ENCODE measurements around the gene DRD2.

Gene DRD2

DNA sequence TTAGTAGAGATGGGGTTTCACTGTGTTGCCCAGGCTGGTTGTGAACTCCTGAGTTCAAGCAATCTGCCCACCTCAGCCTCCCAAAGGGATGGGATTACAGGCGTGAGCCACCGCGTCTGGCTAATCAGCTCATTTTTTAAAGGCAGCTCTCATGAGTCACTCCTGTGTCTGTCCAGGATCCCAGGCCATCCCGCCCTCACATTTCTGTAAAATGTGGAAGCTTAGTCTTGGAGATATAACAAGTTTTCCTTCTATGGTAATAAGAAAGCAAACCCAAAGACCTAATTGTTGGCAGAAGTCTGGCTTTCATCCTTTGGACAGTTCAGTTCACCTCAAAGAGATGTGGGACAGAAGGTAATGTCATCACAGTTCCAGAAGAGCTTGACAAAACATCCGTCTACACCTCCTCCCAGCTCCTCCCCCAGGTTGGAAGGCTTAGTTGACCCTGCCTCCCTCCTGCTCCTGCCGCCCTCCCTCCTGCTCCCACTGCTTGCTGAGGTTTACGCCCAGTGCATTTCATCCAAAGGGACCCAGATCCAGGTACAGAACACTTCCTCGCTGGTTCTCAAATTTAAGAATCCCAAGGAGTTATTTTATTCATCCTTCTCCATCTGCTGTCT is 6.4 kb downstream of the DRD2 start:
- TF ChIP-seq, protein P1, sequence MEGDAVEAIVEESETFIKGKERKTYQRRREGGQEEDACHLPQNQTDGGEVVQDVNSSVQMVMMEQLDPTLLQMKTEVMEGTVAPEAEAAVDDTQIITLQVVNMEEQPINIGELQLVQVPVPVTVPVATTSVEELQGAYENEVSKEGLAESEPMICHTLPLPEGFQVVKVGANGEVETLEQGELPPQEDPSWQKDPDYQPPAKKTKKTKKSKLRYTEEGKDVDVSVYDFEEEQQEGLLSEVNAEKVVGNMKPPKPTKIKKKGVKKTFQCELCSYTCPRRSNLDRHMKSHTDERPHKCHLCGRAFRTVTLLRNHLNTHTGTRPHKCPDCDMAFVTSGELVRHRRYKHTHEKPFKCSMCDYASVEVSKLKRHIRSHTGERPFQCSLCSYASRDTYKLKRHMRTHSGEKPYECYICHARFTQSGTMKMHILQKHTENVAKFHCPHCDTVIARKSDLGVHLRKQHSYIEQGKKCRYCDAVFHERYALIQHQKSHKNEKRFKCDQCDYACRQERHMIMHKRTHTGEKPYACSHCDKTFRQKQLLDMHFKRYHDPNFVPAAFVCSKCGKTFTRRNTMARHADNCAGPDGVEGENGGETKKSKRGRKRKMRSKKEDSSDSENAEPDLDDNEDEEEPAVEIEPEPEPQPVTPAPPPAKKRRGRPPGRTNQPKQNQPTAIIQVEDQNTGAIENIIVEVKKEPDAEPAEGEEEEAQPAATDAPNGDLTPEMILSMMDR (conservative IDR thresholded peaks at IDR 0.05; ENCODE audit: low read depth, low read length) = no peak
- H2AFZ ChIP-seq (ENCODE audit: low read depth) = no peak overlapping the region

DNA sequence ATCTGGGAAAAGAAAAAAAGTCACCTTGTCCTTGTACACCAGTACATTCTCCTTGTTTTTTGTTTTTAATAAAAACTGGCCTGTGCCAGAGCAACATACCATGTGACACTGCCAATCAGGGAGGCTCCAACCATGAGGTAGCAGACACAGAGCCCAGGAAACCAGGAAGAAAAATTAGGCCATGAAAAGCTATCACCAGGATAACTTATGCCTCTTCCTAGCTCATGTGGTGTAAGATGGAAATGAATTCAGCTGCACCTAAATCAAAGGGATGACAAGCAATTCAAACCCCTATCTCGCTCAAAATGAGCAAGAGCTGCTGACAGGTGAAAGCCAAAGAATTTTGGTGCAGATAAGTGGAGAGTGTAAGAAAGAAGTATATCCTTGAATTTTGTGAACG is 7.7 kb downstream of the DRD2 start:
- Histone ChIP-seq H3K4me2 (no peak overlapping the region), H3K36me3 (ENCODE audit: insufficient read depth) (no peaks in the 10 kb centered on the region), H4K20me1 (ENCODE audit: insufficient read depth) (no peaks in the 10 kb centered on the region), H3K27me3 (ENCODE audit: insufficient read depth, low read depth) (no peaks in the 10 kb centered on the region), H3K79me2 (ENCODE audit: insufficient read depth, low read depth) (no peaks in the 10 kb centered on the region), H3K4me1 (ENCODE audit: low read depth, poor library complexity, severe bottlenecking) (no peaks in the 10 kb centered on the region), H2AFZ (ENCODE audit: low read depth) (no peak overlapping the region), H3K9ac (no peak overlapping the region), H3K27ac (no peak overlapping the region), H3K4me3 (IDR thresholded peaks at IDR 0.05; ENCODE audit: insufficient read depth, low read depth, low read length) (no peak overlapping the region)
- TF ChIP-seq, protein P1 (conservative IDR thresholded peaks at IDR 0.05; ENCODE audit: low read depth, low read length) = no peak

More for the DNA sequence above, 6.4 kb downstream of the DRD2 start:
- no peak overlapping the region for H3K27ac ChIP-seq
- no peak overlapping the region for H3K9ac ChIP-seq
- H3K4me3 ChIP-seq (IDR thresholded peaks at IDR 0.05; ENCODE audit: insufficient read depth, low read depth, low read length) = no peak overlapping the region
- H3K79me2 ChIP-seq (ENCODE audit: insufficient read depth, low read depth) = no peaks in the 10 kb centered on the region
- H3K27me3 ChIP-seq (ENCODE audit: insufficient read depth, low read depth) = no peaks in the 10 kb centered on the region
- H3K4me1 ChIP-seq (ENCODE audit: low read depth, poor library complexity, severe bottlenecking) = no peaks in the 10 kb centered on the region
- H4K20me1 ChIP-seq (ENCODE audit: insufficient read depth) = no peaks in the 10 kb centered on the region
- H3K36me3 ChIP-seq (ENCODE audit: insufficient read depth) = no peaks in the 10 kb centered on the region
- H3K4me2 ChIP-seq = no peak overlapping the region

DNA sequence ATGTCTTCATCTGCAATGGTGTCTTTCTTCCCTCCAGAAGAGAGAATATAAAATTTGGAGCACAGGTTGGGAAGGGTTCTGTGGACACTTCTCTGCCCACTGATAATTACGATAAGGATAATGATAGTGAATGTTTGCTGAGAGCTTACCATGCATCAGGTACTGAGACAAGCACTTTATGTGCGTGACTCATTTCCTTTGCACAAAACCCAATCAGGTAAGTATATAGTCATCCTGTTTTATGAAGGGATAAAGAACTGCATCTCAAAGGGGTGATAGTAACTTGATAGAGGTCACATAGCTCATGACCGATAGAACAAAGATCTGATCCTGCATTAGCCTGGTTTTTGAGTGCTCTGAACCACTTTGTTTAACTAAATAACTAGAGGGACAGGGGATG is 9.4 kb downstream of the DRD2 start:
- Histone ChIP-seq H3K27me3 (ENCODE audit: insufficient read depth, low read depth) (no peaks in the 10 kb centered on the region), H3K36me3 (ENCODE audit: insufficient read depth) (no peaks in the 10 kb centered on the region), H3K4me1 (ENCODE audit: low read depth, poor library complexity, severe bottlenecking) (no peaks in the 10 kb centered on the region), H3K9ac (no peak overlapping the region), H3K79me2 (ENCODE audit: insufficient read depth, low read depth) (no peaks in the 10 kb centered on the region), H3K4me2 (no peak overlapping the region), H4K20me1 (ENCODE audit: insufficient read depth) (no peaks in the 10 kb centered on the region), H2AFZ (ENCODE audit: low read depth) (no peak overlapping the region), H3K4me3 (IDR thresholded peaks at IDR 0.05; ENCODE audit: insufficient read depth, low read depth, low read length) (no peak overlapping the region), H3K27ac (no peak overlapping the region)
- TF ChIP-seq, protein P1 (conservative IDR thresholded peaks at IDR 0.05; ENCODE audit: low read depth, low read length) = no peak

DNA sequence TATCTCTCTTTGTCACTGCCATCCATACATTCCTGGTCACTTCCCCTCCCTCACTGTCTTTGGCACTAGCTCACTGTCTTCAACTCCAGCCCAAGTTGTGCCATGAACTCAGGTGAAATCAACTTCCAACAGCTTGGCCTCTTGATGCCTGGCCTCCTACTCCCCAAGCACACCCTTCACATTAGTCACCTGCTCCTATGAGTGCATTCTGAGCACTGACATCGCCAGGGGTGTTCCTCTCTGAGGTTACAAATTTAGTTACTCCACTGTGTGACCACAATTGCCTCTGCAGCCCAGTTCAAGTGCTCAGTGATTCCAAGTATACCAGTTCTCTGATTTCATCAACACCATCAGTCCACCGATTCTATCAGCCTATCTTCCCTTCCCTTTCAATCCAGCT is 10.8 kb downstream of the DRD2 start:
- H3K9ac ChIP-seq = no peak overlapping the region
- H4K20me1 ChIP-seq (ENCODE audit: insufficient read depth) = no peaks in the 10 kb centered on the region
- no peaks in the 10 kb centered on the region for H3K4me1 ChIP-seq (ENCODE audit: low read depth, poor library complexity, severe bottlenecking)
- TF ChIP-seq, protein P1 (conservative IDR thresholded peaks at IDR 0.05; ENCODE audit: low read depth, low read length) = no peak
- no peaks in the 10 kb centered on the region for H3K79me2 ChIP-seq (ENCODE audit: insufficient read depth, low read depth)
- H3K36me3 ChIP-seq (ENCODE audit: insufficient read depth) = no peaks in the 10 kb centered on the region
- no peaks in the 10 kb centered on the region for H3K27me3 ChIP-seq (ENCODE audit: insufficient read depth, low read depth)
- H2AFZ ChIP-seq (ENCODE audit: low read depth) = no peak overlapping the region
- H3K27ac ChIP-seq = no peak overlapping the region
- no peak overlapping the region for H3K4me3 ChIP-seq (IDR thresholded peaks at IDR 0.05; ENCODE audit: insufficient read depth, low read depth, low read length)
- H3K4me2 ChIP-seq = no peak overlapping the region

Data from KMS-11 (cell line).